Measurements from ENCODE around the gene NME7.

NME7 gene

GRCh38 chr1:169121146-169121923 lies 246.3 kb downstream of the NME7 start:
- no peak for DNase-seq

- DNase-seq, result no peak
Measured at GRCh38 chr1:169120066-169120465, 247.5 kb downstream of the NME7 start.

DNA sequence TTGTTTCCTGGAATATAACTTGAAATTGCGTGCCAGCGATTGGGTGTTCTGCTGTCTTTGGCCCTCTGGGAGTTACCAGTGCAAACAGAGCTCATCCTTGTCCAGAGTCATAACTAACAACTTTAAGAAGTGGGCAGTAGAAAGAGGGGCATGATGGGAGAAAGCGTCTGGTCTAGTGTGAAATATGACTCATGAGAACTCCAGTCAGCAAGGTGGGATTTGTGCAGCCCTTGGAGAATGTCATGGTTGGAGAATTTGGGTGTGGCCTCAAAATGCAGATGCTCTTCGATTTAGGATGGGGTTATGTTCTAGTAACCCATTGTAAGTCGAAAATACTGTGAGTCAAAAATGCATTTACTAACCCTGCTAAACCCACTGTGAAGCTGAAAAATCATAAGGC lies 248.2 kb downstream of the NME7 start:
- DNase-seq, result no peak

DNA sequence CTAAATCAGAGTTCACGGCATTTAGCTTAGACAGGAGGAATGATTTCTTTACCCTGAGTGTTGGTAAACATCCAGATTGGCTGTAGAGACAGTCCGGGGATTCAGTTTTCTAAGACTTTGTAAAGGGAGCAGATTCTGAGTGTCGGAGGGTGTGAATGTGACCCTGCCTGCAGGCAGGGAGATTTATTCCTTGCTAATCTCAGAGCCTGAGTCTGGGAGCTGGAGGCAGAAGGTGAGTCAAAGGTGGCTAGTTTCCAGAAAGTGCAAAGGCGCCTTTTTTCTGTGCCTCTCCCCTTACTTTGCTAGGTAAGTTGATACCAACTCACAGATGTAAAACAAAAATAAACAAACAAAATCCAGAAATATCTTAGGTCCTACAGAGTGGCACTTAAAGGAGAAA lies 249.4 kb downstream of the NME7 start:
- DNase-seq, result no peak

GRCh38 chr1:169117599-169117998 lies 250.0 kb downstream of the NME7 start:
- DNase-seq, result no peak

DNA sequence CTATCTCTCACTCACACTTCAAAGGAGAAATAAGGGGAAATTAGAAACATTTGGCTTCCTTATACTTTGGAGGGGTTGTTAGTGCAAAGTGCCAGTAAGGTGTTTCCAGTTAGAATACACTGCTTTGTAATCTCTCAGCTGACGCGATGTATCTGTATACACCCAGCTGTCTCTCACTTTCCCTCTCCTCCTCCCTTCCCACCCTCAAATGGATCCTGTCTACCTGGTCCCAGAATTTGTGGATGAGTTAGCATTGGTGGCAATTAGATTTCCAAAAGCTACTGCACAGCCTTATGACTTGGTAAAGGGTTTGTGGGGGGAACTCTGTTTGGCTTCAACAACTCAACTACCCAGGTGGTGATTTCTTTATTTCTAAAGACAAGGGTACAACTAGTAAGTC lies 250.6 kb downstream of the NME7 start:
- no peak for DNase-seq

DNA sequence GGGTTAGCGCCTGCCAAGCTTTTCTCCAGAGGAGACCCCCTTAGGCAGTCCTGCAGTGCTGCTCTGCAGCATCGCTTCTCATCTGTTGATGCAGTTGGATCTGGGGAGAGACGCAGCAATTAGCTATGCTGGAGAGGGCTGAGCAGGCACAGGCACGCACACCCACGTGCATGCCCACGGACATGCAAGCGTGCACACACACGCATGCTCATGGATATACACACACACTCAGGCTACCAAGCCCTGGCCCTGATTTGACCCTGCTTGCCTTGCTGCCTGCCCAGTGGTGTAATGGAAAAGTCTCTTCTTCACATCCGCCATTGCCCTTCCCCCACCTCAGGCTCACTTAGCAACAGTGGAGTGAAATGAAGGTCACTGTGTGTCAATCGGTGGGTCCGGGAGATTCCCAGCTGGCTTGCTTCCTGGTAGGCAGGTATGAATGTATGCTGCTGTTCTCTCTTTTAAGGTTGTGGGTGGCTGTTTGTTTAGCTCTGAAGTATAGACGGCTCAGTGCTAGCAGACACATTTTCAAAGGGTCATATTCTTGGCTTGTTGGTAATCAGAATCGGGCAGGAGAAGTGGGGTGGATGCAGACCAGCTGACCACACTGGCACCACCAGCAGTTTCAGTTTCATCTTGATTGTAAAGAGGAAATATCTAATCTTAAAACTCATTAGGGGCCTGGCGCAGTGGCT lies 251.6 kb downstream of the NME7 start:
- peak; percentile 55 to 57 for DNase-seq

- no peak for DNase-seq
Measured at GRCh38 chr1:169113613-169114119, 253.9 kb downstream of the NME7 start.

GRCh38 chr1:169112241-169112640 lies 255.4 kb downstream of the NME7 start:
- peak in 1 of 2 donors; percentile 47 for DNase-seq

DNA sequence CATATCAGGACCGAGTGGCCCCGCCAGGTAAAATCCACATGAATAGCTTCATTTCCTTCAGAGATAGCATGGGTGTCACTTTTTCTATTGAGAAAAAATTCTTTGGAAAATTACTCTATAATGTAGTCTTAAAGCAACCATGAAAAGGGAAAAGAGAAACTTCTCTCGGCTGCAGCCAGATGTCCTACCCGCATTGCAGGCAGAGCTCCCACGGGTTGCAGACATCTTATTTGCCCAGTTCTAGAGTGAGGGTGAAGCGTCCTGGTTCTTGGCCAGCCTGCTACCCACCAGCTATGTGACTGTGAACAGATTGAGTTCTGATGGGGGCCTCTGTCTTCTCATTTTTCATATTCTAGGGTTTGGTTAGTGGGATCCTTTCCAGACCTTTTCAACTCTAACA lies 256.1 kb downstream of the NME7 start:
- no peak for DNase-seq

GRCh38 chr1:169110689-169111447 lies 256.7 kb downstream of the NME7 start:
- DNase-seq, result peak; percentile 79 to 92

GRCh38 chr1:169110236-169110635 lies 257.4 kb downstream of the NME7 start:
- DNase-seq, result peak in 1 of 2 donors; percentile 20

DNA sequence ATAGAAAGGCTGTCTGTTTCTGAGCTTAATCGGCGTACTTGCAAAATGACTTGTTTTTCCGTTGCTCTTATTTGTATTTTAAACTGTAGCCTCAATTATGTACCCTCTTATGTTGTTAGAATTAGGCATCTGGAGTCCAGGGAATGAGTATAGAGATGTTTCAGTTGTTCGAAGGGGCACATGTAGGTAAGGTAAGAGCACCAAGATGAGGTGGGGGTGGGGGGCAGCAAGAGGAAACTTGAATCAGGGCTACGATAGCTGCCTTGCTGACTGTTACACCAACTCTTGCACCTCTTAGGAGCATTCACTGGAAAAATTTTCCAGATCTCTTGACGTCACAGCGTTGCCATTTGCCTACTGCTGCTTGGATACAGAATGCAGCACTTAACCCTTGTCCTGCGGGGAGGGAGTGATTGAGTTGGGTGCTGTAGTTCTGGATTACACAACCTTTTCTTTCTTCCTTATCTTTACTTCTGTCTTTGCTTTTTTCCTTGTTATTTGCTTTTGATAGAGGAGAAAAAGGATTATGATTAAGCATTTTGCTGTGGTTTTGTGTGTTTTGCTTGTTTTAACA lies 257.9 kb downstream of the NME7 start:
- peak; percentile 79 to 90 for DNase-seq

DNA sequence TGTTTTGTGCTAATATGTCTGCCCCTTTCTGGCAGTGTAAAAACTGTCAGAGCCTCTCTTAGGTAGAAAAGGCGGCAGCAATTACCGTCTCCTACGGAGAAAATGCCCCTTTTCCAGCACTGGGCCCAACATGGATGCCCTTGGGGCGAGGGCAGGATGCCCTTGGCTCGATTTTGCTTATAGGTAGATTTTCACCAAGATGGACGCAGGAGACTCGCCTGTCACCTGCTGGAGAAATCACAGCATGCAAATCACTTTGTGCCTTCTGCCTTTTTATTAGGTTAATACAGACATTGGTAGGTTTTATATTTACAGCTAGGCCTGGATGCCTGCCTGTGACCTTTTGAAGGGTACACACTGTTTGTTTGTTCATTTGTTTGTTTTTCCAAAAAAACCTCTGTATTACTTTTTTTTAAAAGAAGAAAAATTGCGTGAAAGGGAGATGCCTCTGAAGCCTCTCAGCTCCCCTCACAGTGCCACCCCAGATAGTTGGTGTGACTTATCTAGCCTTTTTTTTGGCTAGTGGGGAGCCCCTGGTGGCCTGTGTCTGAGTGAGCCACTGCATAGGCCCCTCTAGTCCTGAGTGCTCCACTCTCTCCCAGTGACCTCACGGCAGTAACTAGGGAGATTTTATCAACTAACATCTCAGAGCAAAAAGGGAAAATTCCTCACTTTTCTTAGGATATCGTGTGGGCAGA lies 258.6 kb downstream of the NME7 start:
- peak; percentile 59 to 64 for DNase-seq

DNA sequence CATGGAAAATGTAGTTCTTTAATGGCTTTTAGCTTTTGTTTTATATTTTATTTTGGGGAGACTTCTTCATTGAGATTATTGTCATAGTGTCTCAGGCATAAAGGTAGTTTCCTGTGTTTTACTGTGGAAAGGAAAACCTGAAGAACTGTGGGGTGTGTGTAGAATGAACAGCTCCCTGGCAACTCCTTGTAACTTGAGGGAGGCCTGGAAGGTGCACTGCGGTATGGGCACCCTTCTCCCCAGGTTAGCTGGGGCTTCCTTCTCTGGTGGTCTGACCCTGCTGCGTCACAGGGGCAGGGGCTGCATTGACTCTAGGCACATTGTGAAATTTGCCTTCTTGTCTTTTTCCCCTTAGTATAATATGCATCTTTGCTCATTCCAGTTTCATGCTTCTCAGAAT lies 259.4 kb downstream of the NME7 start:
- DNase-seq, result no peak

- peak; percentile 57 to 79 for DNase-seq
Measured at GRCh38 chr1:169107603-169108208, 259.9 kb downstream of the NME7 start.

DNA sequence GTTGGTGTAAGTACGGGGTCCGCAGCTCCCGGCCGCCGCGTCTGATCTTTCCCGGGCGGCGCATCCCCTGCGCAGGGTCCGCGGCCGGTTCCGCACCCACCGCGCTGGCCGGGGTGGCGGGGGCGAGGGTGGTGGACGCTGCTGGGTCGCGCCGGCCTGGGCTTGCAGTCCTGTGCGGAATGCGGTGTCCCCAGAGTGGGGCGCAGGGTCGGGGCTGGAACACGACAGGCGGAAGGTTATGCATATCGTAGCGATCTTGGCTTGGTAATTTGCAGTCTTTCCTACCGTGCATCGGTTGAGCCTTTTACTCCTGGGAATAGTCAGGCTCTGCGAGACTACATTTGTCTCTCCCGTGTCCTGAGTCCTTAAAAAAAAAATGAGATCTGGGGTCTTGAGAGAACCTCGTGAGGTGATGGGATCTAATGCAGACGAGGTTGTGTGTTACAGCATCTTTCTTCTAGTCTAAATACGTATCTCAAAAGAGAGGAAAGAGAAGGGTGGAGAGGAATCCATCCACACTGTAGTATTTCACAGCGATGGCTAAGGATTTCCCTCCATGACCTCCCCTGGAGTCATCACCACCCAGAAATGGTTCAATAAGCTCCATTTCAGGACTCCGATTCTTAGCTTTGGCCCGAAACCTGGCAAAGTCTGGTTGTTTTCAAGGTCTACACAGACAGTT lies 260.5 kb downstream of the NME7 start:
- DNase-seq, result no peak

DNA sequence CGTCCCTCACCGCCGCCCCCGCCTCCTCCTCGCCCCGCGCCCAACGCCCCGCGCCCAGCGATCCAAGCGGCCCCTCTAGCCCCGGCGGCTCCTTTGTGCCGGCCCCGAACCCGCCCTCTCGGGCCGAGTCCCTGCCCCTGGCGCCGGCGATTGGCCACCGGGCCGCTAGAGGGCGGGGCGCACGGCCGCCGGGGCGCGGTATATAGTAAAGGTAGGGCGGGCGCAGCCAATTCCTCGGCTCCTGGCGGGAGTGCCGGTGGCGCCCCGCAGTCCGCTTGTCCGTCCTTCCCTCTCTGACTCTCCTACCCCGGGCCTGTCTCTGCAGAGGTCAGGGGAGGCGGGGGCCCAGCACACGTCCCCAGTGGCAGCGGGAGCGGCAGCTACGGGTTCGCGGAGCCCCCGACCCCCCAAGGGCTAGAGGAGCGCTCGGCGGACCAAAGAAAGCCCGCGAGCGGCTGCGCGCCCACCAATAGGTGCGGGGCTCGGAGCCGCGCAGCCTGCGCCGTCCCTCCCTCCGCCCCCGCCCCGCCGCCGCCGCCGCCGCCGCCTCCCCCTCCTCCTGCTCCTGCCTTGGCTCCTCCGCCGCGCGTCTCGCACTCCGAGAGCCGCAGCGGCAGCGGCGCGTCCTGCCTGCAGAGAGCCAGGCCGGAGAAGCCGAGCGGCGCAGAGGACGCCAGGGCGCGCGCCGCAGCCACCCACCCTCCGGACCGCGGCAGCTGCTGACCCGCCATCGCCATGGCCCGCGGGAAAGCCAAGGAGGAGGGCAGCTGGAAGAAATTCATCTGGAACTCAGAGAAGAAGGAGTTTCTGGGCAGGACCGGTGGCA lies 261.3 kb downstream of the NME7 start, which contains the start of gene ATP1B1:
ATP1B1 (plus strand) TSS at position 596 of the 826 bp plus-strand sequence; CDS start at position 736, 140 bp downstream.
- DNase-seq, result peak; percentile 79 to 85

DNA sequence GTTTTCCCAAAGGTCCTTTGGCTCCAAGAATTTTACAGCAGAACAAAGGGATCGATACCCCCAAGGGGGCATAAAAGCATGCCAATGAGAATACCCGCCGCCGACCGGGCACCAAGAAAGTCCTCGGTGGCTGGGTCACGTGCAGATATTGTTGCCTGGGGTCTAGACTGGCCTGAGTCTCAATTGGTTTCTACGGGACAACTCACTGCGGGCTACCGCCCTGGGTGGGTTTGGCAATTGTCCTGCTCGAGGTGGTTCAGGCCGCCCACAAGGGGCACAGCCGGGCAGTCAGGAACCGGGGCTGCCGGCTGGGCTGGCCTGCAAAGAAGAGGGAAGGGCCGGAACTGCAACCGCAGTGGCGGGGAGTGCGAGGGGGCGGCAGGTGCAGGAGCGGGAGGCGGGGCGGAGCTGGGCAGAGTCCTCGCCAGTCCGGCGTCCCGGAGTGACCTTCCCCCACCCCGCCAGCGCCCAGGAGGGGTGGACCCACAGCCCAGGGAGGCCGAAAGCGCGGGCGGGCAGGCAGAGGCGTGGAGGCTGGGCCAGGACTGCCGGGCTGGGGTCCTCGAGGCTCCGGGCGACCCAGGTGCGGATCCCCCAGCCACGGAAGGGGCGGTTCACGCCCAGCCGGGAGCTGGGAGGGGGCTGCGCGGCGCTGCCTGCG lies 262.0 kb downstream of the NME7 start:
- DNase-seq, result peak; percentile 43 to 63

DNA sequence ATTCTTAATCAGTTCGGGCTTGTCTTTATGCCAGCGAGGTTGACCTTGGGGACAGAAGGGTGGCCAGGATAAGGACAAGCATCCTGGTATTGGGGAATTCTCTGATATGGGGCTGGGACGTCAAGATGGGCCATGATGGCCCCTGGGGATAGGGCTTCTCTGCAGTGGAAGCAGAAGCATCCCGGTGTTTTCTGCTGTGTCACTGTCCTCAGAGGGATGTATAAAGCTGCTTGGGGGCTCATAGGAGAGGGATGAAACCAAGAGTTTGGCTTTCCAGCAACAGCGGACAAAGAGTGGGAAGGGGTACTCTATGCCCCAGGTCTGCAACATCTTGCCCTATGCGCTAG lies 262.5 kb downstream of the NME7 start:
- no peak for DNase-seq
